Measurements from ENCODE around the gene STOML1.

DNA sequence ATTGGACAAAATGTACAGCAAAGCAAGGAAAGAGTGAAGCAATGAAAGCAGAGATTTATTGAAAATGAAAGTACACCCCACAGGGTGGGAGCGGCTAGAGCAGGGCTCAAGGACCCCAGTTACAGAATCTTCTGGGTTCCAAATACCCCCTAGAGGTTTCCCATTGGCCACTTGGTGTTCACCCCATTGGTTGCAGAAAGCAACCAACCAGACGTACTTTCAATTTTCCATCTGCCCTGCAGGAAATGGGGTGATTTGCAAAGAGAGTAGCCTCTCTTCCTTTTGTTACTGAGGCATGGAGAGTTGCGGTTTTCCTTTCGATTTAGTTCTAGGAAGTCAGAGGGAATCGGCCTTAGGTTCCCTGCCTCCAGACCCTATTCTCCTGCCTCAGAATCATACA lies 4.8 kb upstream of the STOML1 start:
- TF ChIP-seq, protein P1, sequence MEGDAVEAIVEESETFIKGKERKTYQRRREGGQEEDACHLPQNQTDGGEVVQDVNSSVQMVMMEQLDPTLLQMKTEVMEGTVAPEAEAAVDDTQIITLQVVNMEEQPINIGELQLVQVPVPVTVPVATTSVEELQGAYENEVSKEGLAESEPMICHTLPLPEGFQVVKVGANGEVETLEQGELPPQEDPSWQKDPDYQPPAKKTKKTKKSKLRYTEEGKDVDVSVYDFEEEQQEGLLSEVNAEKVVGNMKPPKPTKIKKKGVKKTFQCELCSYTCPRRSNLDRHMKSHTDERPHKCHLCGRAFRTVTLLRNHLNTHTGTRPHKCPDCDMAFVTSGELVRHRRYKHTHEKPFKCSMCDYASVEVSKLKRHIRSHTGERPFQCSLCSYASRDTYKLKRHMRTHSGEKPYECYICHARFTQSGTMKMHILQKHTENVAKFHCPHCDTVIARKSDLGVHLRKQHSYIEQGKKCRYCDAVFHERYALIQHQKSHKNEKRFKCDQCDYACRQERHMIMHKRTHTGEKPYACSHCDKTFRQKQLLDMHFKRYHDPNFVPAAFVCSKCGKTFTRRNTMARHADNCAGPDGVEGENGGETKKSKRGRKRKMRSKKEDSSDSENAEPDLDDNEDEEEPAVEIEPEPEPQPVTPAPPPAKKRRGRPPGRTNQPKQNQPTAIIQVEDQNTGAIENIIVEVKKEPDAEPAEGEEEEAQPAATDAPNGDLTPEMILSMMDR (IDR thresholded peaks at IDR 0.05; ENCODE audit: low read length): no peak
- TF ChIP-seq EZH2 (optimal IDR thresholded peaks at IDR 0.05; ENCODE audit: low read depth, low read length): no peak
- TF ChIP-seq EZH2phosphoT487 (IDR thresholded peaks at IDR 0.05; ENCODE audit: low read length): no peak

Data from MM.1S (cell line).